Osteocyte (in vitro differentiated cells): ENCODE data around the gene NBAS. TPM values are rescaled to one million over a fixed set of nuclear protein-coding genes. Genes with fewer than 3 reads are reported as not detected.

Experiments used
- DNase-seq: peaks from one replicate; pipeline ENCODE4 v3.0.0; 2021; ENCODE audit warnings: mixed read lengths; ENCODE audit not compliant: unreplicated experiment; ENCODE audit errors: extremely low spot score
- H3K27ac Mint-ChIP-seq: one replicate; pipeline ENCODE4 v1.8.0; 2021; ENCODE audit warnings: mild to moderate bottlenecking, mixed read lengths; ENCODE audit not compliant: unreplicated experiment
- H3K27me3 Mint-ChIP-seq: one replicate; pipeline ENCODE4 v1.8.0; 2021; ENCODE audit warnings: mixed read lengths; ENCODE audit not compliant: unreplicated experiment
- H3K36me3 Mint-ChIP-seq: one replicate; pipeline ENCODE4 v1.8.0; 2021; ENCODE audit warnings: mixed read lengths; ENCODE audit not compliant: unreplicated experiment
- H3K4me1 Mint-ChIP-seq: one replicate; pipeline ENCODE4 v1.8.0; 2021; ENCODE audit warnings: mixed read lengths; ENCODE audit not compliant: unreplicated experiment
- H3K4me3 Mint-ChIP-seq: one replicate; pipeline ENCODE4 v1.8.0; 2021; ENCODE audit warnings: mild to moderate bottlenecking, moderate library complexity, mixed read lengths; ENCODE audit not compliant: unreplicated experiment
- H3K9me3 Mint-ChIP-seq: one replicate; pipeline ENCODE4 v1.8.0; 2021; ENCODE audit warnings: mixed read lengths; ENCODE audit not compliant: unreplicated experiment
- total RNA-seq: library from RNA; stranded (reverse); gene quantifications from 2 replicates; pipeline ENCODE4 v1.2.1, GENCODE V29; 2021
- TF ChIP-seq, protein P1 (sequence below): fragments of 200-600 bp; sonication (generic); IDR thresholded peaks from 2 replicates; pipeline ENCODE4 v1.5.0; 2021; ENCODE audit warnings: antibody characterized with exemption, mild to moderate bottlenecking, moderate library complexity

NBAS gene
- total RNA-seq, 1 donor from 2014 or later: 43.6 TPM

DNA sequence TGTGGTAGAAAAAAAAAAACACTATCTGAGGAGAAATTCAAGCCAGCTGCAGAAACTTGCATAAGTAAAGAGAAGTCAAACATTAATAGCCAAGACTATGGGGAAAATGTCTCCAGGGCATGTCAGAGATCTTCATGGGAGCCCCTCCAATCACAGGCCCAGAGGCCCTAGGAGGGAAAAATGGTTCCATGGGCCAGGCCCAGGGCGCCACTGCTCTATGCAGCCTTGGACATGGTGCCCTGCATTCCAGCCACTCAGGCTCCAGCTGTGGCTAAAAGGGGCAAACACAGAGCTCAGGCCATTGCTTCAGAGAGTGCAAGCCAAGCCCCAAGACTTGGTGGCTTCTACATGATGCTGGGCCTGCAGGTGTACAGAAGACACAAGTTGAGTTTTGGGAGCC, 354.7 kb downstream of the NBAS start:
- H3K27me3 Mint-ChIP-seq: no peaks in the 10 kb centered on the region
- H3K36me3 Mint-ChIP-seq: peaks cover 29% of the 10 kb centered on the region
- no peak for DNase-seq
- H3K4me1 Mint-ChIP-seq: peaks cover 6% of the 10 kb centered on the region
- H3K4me3 Mint-ChIP-seq: no peak overlapping the region
- peaks cover 3% of the 10 kb centered on the region for H3K9me3 Mint-ChIP-seq
- no peak overlapping the region for H3K27ac Mint-ChIP-seq
- TF ChIP-seq, protein P1, sequence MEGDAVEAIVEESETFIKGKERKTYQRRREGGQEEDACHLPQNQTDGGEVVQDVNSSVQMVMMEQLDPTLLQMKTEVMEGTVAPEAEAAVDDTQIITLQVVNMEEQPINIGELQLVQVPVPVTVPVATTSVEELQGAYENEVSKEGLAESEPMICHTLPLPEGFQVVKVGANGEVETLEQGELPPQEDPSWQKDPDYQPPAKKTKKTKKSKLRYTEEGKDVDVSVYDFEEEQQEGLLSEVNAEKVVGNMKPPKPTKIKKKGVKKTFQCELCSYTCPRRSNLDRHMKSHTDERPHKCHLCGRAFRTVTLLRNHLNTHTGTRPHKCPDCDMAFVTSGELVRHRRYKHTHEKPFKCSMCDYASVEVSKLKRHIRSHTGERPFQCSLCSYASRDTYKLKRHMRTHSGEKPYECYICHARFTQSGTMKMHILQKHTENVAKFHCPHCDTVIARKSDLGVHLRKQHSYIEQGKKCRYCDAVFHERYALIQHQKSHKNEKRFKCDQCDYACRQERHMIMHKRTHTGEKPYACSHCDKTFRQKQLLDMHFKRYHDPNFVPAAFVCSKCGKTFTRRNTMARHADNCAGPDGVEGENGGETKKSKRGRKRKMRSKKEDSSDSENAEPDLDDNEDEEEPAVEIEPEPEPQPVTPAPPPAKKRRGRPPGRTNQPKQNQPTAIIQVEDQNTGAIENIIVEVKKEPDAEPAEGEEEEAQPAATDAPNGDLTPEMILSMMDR: no peak

DNA sequence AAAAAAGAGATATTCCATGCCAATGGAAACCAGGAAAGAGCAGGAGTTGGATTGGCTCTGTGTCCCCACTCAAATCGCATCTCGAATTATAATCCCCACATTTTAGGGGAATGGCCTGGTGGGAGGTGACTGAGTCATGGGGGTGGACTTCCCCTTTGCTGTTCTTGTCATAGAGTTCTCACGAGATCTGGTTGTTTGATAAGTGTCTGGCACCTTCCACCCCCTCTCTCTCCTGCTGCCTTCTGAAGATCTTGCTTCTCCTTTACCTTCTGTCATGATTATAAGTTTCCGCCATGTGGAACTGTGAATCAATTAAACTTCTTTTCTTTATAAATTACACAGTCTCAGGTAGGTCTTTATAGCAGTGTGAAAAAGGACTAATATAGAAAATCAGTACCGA, 355.6 kb downstream of the NBAS start:
- Mint-ChIP-seq H3K36me3 (peaks cover 25% of the 10 kb centered on the region), H3K27me3 (no peaks in the 10 kb centered on the region), H3K9me3 (peaks cover under 1% of the 10 kb centered on the region), H3K4me3 (no peak overlapping the region), H3K4me1 (peaks cover 6% of the 10 kb centered on the region), H3K27ac (no peak overlapping the region)
- no peak for DNase-seq
- TF ChIP-seq, protein P1: no peak

DNA sequence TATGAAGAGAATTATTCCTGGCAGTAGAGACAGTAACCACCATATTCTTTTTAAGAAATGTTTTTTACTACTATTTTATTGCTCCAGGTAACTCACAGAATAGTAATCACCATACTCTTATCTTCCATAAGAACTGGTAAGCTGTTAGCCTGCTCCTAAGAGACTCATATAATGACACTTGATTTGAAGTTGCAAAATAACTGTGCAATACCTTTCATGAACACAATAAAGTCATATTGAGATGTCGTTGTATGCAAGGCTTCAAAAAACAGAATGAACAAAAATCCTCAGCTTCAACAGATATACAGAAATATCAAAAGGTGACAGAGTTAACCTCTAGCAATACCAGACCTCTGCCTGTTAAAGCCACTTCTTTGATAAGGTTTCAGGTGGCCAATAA, 360.1 kb downstream of the NBAS start:
- Mint-ChIP-seq H3K4me1 (peaks cover 5% of the 10 kb centered on the region), H3K27ac (no peak overlapping the region), H3K4me3 (no peak overlapping the region), H3K36me3 (peaks cover 8% of the 10 kb centered on the region), H3K27me3 (no peaks in the 10 kb centered on the region), H3K9me3 (no peaks in the 10 kb centered on the region)
- no peak for DNase-seq
- TF ChIP-seq, protein P1: no peak

DNA sequence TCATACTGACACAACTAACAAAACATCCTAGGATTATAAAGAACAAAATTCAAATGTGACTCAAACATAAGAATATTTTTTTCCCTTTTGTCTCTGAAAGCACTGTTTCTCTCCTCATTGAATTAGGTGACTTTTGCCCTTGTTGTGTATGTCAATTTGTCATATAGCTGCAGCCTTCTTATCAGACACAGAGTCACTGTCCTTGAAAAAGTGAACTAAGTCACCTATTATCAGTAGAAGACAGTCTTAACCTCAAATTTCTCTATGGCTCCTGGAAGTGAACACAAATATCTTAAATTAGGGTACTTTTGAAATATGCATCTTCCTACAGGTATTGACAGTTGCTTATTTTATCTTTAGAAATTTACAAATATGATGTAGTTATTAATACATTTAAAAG, 360.6 kb downstream of the NBAS start:
- H3K36me3 Mint-ChIP-seq: peaks cover 4% of the 10 kb centered on the region

DNA sequence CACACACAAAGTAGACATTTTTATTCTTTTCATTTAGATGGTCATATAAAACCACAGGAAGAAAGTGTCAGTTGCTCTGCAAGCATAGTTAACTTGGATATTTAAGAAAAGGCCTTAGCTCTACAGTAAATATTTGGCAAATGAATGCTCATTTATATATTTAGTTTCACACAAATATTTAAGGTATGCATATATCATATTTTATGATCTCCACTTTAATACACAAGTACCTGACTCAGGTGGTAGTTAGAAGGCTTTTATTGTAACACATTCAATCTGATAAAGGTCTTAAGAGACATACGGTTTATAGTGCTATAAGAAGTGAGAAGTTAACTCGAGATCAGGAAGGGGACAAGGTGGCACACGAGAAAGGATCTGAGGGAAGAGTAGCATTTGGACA, 363.1 kb downstream of the NBAS start:
- no peak for DNase-seq
- peaks cover 2% of the 10 kb centered on the region for H3K36me3 Mint-ChIP-seq
- peaks cover 4% of the 10 kb centered on the region for H3K9me3 Mint-ChIP-seq

More for the DNA sequence above, 360.6 kb downstream of the NBAS start:
- Mint-ChIP-seq H3K4me3 (no peak overlapping the region), H3K27me3 (no peaks in the 10 kb centered on the region), H3K9me3 (no peaks in the 10 kb centered on the region), H3K4me1 (peaks cover 7% of the 10 kb centered on the region), H3K27ac (no peak overlapping the region)
- TF ChIP-seq, protein P1: no peak
- DNase-seq: no peak

More for the DNA sequence above, 363.1 kb downstream of the NBAS start:
- no peak overlapping the region for H3K27ac Mint-ChIP-seq
- H3K4me3 Mint-ChIP-seq: no peak overlapping the region
- TF ChIP-seq, protein P1: no peak
- H3K4me1 Mint-ChIP-seq: peaks cover 11% of the 10 kb centered on the region
- no peaks in the 10 kb centered on the region for H3K27me3 Mint-ChIP-seq
